GM19240 (cell line): Measurements from ENCODE around the gene PTPRS.
A peak's percentile ranks its signal among the peaks of the same experiment; 100 is the strongest.
"Not testable (repeated sequence)": the region's sequence is repeated elsewhere in the genome, so short reads cannot be mapped to it uniquely, and the experiment has no call there.

Experiments used
- DNase-seq: peaks from one replicate; pipeline ENCODE4 v3.0.0; 2011; ENCODE audit warnings: low spot score; ENCODE audit not compliant: insufficient read length

PTPRS gene

GRCh38 chr19:5333581-5334365 is 6.8 kb downstream of the PTPRS start:
- DNase-seq: no peak

GRCh38 chr19:5332501-5332900 is 8.1 kb downstream of the PTPRS start:
- no peak for DNase-seq

GRCh38 chr19:5331790-5332189 is 8.8 kb downstream of the PTPRS start:
- DNase-seq: no peak

GRCh38 chr19:5330307-5330720 is 10.3 kb downstream of the PTPRS start:
- no peak for DNase-seq

- no peak for DNase-seq
These were observed 11.5 kb downstream of the PTPRS start for GRCh38 chr19:5329141-5329540.

- not testable (repeated sequence) for DNase-seq
These were observed 12.2 kb downstream of the PTPRS start for GRCh38 chr19:5328407-5328806.

GRCh38 chr19:5326986-5327623 is 13.5 kb downstream of the PTPRS start:
- no peak for DNase-seq

- DNase-seq: no peak
These were observed 14.1 kb downstream of the PTPRS start for GRCh38 chr19:5326545-5326944.

GRCh38 chr19:5324947-5325346 is 15.7 kb downstream of the PTPRS start:
- no peak for DNase-seq

GRCh38 chr19:5323475-5323811 is 17.2 kb downstream of the PTPRS start:
- DNase-seq: no peak

- peak; percentile 82 for DNase-seq
These were observed 18.5 kb downstream of the PTPRS start for GRCh38 chr19:5321851-5322681.

GRCh38 chr19:5321066-5321642 is 19.5 kb downstream of the PTPRS start:
- no peak for DNase-seq

GRCh38 chr19:5319516-5319915 is 21.1 kb downstream of the PTPRS start:
- DNase-seq: no peak

- DNase-seq: no peak
These were observed 22.3 kb downstream of the PTPRS start for GRCh38 chr19:5318306-5318705.

- no peak for DNase-seq
These were observed 23.3 kb downstream of the PTPRS start for GRCh38 chr19:5317321-5317720.

GRCh38 chr19:5316138-5316537 is 24.5 kb downstream of the PTPRS start:
- DNase-seq: no peak

- no peak for DNase-seq
These were observed 25.7 kb downstream of the PTPRS start for GRCh38 chr19:5314907-5315298.

- no peak for DNase-seq
These were observed 26.4 kb downstream of the PTPRS start for GRCh38 chr19:5314012-5314906.

GRCh38 chr19:5313307-5313706 is 27.3 kb downstream of the PTPRS start:
- no peak for DNase-seq

GRCh38 chr19:5312058-5312457 is 28.6 kb downstream of the PTPRS start:
- DNase-seq: no peak
